NCI-H510A (cell line): ENCODE results near the gene S1PR2.
"Not testable (repeated sequence)": the region's sequence is repeated elsewhere in the genome, so short reads cannot be mapped to it uniquely, and the experiment has no call there.

Experiments used
- DNase-seq: peaks from one replicate; lab custom pipeline; 2025; lab: John Stamatoyannopoulos, UW

S1PR2 gene

GRCh38 chr19:10190026-10190425, 41.1 kb downstream of the S1PR2 start:
- DNase-seq: no peak

- no peak for DNase-seq
Observed at GRCh38 chr19:10189616-10190015, 41.5 kb downstream of the S1PR2 start.

- no peak for DNase-seq
Observed at GRCh38 chr19:10187315-10187714, 43.8 kb downstream of the S1PR2 start.

GRCh38 chr19:10184636-10185035, 46.5 kb downstream of the S1PR2 start:
- peak; percentile 40 for DNase-seq

- no peak for DNase-seq
Observed at GRCh38 chr19:10183926-10184325, 47.2 kb downstream of the S1PR2 start.

GRCh38 chr19:10182847-10183246, 48.3 kb downstream of the S1PR2 start:
- no peak for DNase-seq

GRCh38 chr19:10182076-10182475, 49.1 kb downstream of the S1PR2 start:
- no peak for DNase-seq

- no peak for DNase-seq
Observed at GRCh38 chr19:10180459-10180858, 50.7 kb downstream of the S1PR2 start.

- DNase-seq: not testable (repeated sequence)
Observed at GRCh38 chr19:10180024-10180423, 51.1 kb downstream of the S1PR2 start.

GRCh38 chr19:10173527-10173926, 57.6 kb downstream of the S1PR2 start:
- no peak for DNase-seq
